Activated CD8-positive, alpha-beta memory T cell treated with anti-CD3 and anti-CD28 coated beads for 1 hour (primary cell): ENCODE data around the gene KIF25.

Experiments
- DNase-seq, 2 donors: peaks; one replicate each; pipeline ENCODE4 v3.0.0-alpha.2; 2020; ENCODE audit warnings: low read depth in 1 of 2; ENCODE audit errors: extremely low read depth in 1 of 2

KIF25 gene

GRCh38 chr6:168015482-168016175 lies 18.2 kb downstream of the KIF25 start:
- DNase-seq = no peak

GRCh38 chr6:168016176-168016620 lies 18.7 kb downstream of the KIF25 start:
- no peak for DNase-seq

GRCh38 chr6:168016721-168017525 lies 19.5 kb downstream of the KIF25 start:
- no peak for DNase-seq

- DNase-seq = no peak
Observed at GRCh38 chr6:168017629-168018028, 20.2 kb downstream of the KIF25 start.

- DNase-seq = no peak
Observed at GRCh38 chr6:168018664-168019063, 21.2 kb downstream of the KIF25 start.

- DNase-seq = no peak
Observed at GRCh38 chr6:168020242-168020641, 22.8 kb downstream of the KIF25 start.

- DNase-seq = no peak
Observed at GRCh38 chr6:168021581-168021980, 24.1 kb downstream of the KIF25 start.

- no peak for DNase-seq
Observed at GRCh38 chr6:168022488-168023321, 25.2 kb downstream of the KIF25 start.

GRCh38 chr6:168024951-168025510 lies 27.6 kb downstream of the KIF25 start:
- no peak for DNase-seq

GRCh38 chr6:168025831-168026710 lies 28.6 kb downstream of the KIF25 start:
- no peak for DNase-seq

- no peak for DNase-seq
Observed at GRCh38 chr6:168026925-168027324, 29.5 kb downstream of the KIF25 start.

- no peak for DNase-seq
Observed at GRCh38 chr6:168027521-168027920, 30.1 kb downstream of the KIF25 start.

- no peak for DNase-seq
Observed at GRCh38 chr6:168028181-168028580, 30.7 kb downstream of the KIF25 start.

GRCh38 chr6:168029459-168030217 lies 32.2 kb downstream of the KIF25 start:
- DNase-seq = no peak

GRCh38 chr6:168030218-168030746 lies 32.8 kb downstream of the KIF25 start:
- no peak for DNase-seq

GRCh38 chr6:168030908-168031307 lies 33.4 kb downstream of the KIF25 start:
- no peak for DNase-seq

- no peak for DNase-seq
Observed at GRCh38 chr6:168031411-168031971, 34.0 kb downstream of the KIF25 start.

- no peak for DNase-seq
Observed at GRCh38 chr6:168032005-168032760, 34.7 kb downstream of the KIF25 start.
